HG03575 (cell line): ENCODE results near the gene SLC25A20.
"Not testable (repeated sequence)": the region's sequence is repeated elsewhere in the genome, so short reads cannot be mapped to it uniquely, and the experiment has no call there.

Experiments
- ATAC-seq: cut with Tn5 transposase; IDR thresholded peaks from one replicate; pipeline ENCODE4 v1.9.1; 2021; ENCODE audit not compliant: unreplicated experiment, insufficient number of reproducible peaks, low FRiP score; ENCODE audit errors: extremely low read depth

SLC25A20 gene

DNA sequence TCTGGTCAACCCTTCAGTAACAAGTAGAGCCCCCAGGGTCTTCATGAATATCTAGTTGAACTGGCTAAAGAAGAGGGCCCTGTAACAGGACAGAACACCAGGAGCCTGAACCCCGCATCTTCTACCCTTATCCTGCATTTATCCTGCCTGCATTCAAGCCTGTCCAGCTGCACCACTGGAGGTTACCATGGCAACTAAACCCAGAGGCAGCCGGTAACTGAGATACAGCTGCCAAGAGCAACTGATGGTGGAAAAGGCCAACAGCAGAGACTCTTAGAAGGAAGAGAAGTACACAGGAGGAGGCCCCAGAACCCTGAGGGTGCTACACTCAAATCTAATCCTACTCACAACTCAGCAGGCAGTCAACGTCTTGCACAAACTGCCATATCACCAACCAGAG, 47.3 kb downstream of the SLC25A20 start:
- ATAC-seq = no peak

DNA sequence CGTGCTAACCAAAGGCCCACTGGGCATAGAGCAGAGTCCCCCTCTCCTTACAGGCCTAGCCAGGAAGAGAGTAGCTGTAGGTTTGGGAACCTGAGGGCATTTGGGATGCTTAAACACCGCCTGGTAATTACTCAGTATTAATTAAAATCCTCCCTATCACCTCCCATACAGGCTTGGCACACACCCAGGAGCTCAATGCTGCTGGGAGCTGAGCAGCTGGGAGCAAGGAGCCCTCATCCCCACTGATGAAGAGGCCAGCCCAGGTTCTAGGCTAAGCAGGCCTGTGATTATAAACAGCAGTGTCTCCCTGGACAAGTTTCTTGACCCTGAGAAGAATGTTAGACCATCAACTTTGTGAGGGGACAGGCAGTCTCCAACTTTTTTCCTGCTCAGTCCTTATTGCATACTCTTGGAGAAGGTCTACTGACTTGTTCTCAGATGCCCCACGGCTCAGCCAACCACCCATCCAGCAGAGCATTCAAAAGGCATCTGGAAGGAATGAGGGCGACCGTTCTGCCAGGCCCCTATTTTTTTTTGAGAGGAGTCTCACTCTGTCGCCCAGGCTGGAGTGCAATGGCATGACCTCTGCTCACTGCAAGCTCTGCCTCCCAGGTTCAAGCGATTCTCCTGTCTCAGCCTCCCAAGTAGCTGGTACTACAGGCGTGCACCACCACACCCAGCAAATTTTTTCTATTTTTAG, 49.7 kb downstream of the SLC25A20 start:
- ATAC-seq = no peak

DNA sequence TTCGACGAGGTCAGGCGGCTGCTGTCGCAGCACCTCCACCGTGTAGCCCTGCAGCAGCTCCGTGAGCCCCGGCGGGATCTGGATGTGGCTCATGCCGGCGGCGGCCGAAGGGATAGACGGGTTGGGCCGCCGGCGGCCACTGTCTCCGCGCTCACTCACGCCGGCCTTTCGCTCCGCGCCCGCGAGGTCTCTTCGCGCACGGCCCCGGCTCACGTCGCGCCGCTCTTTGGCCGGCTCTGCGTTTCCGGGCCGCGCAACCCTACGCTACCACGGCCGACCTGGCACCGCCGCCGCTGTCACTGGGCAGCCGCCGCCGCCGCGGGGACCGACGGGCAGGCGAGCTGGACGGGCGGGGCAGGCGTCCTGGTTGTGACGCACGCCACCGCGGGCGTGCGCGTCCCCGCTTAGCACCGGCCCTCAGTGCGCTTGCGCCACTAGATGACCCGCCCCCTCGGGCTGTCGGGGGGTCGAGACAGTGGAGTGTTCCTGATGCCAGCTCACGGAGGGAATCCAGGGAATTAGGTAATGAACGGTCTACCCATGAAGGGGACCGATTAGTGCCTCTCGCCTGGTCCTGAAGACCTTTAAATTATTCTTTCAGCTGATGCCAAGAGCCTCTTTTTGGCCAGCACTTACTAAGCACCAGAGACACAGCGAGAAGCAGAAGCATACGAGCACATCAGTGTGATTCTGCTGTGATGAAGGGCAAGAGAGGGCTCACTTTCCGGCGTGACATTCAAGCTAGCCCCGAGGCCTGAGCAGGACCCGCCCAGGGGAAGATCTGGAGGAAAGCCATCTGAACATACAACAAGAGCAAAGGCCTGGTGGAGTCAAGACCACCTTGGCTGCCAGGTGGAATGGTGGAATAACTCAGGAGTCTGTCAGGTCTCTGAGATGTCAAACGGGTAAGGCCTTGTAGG, 50.9 kb downstream of the SLC25A20 start, which contains the start of gene PRKAR2A:
Gene PRKAR2A (minus strand): TSS at position 371 of the 920 bp plus-strand sequence. CDS start 278 bp downstream, at position 93.
- no peak for ATAC-seq

DNA sequence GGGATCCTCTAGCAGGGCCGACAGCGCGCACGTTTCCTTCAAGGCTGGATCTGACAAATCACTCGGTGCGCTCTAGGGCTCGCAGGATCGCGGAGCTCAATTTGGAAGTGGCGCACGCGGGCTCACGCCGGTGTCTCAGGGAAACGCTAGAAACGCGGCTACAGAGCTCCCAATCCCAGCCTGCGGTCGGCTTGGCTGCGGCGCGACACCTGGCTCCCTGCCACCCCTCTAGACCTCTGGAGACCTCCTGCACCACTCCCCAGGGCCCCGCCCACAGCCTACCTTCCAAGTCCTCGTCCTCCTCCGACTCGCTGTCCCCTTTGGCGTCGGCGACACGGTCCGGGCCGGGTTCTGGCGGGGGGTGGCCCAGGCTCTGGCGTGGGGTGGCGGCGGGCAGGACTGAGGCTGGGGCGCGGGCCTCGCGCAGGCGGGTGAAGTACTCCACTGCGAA, 51.6 kb downstream of the SLC25A20 start:
- no peak for ATAC-seq

DNA sequence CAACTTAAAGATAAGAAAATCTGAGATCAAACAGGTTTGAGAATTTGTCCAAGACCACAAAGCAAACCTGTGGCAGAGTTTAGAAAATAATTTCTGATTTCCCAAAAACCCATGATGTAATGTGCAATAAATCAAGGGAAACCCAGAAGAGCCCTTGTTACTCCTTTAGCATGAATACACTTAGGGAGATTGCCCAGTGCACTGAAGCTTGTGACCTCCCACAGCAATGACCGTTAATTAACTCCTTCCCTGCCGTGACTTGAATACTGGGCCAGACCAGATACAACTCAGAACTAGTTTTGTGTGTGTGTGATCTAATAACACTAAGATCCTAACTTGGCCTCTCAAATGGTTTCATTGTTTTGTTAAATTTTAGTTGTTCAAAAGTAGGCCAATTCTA, 53.5 kb downstream of the SLC25A20 start:
- ATAC-seq = no peak

DNA sequence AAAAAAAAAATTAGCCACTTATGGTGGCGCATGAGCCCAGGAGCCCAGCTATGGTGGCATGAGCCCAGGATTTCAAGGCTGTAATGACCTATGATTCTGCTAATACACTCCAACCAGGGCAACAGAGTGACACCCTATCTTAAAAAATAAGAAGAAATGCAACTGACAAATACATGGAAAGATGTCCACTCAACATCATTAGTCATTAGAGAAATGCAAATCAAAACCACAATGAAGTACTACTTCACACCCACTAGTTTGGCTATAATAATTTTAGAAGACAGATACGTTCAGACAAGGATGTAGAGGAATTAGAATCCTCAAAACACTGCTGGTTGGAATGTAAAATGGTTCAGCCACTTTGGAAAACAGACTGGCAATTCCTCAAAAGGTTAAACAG, 61.5 kb downstream of the SLC25A20 start:
- ATAC-seq = no peak

DNA sequence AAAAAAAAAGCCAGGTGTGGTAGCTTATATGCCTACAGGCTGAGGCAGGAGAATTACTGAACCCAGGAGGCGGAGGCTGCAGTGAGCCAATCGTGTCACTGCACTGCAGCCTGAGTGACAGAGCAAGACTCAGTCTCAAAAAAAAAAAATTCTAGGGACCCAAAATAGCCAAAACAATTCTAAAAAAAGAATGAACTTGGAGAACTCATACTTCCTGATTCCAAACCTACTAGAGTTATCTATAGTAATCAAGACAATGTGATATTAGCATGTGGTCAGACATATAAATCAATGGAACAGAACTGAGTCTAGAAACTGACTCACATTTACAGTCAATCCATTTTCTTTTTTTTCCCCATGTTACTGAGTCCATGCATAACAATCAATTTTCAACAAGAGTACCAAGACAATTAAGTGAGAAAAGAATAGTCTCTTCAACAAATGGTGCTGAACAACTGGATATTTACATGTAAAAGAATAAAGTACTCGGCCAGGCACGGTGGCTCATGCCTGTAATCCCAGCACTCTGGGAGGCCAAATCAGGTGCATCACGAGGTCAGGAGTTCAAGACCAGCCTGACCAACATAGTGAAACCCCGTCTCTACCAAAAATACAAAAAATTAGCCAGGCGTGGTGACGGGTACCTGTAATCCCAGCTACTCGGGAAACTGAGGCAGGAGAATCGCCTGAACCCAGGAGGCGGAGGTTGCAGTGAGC, 62.9 kb downstream of the SLC25A20 start:
- ATAC-seq = no peak

DNA sequence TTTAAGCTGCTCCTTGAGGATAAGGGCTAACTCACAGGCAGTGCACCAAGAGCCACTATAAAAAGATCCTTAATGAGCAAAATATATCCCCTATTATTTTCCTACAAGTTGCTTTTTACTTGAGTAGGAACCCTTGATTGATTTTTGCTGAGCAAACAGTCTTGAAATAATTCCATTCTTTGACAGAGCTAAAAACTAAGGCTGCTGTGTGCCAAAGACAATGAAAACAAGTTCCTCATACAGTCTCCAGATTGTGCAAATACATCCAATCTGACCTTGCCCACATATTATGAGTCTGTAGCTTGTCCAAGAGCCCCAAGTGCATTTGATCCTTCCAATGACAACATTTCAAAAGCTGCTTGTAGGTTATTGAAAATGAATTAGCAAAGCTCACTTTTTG, 66.0 kb downstream of the SLC25A20 start:
- ATAC-seq = no peak

DNA sequence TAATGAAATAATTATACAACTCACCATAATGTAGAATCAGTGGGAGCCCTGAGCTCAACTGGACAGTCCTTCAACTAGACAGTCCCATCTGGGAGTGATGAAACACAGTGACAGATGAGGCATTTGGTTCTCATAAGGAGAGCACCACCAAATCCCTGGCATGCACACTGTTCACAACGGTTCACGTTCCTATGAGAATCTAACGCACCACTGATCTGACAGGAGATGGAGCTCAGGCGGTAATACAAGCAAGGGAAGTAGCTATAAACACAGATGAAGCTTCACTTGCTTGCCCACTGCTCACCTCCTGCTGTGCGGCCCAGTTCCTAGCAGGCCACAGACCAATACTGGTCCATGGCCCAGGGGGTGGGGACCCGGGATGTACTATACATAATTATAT, 68.0 kb downstream of the SLC25A20 start:
- ATAC-seq = no peak

DNA sequence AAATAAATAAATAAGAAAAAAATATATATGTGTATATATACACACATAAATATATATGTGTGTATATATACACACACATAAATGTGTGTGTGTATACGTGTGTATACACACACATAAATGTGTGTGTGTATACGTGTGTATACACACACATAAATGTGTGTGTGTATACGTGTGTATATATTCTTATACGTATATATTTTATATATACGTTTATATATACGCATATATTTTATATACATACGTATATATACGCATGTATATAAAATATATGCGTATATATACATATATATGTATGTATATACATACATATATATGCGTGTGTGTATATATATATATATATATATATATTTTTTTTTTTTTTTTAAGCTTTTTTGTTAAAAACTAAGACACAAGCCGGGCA, 69.2 kb downstream of the SLC25A20 start:
- ATAC-seq = not testable (repeated sequence)

DNA sequence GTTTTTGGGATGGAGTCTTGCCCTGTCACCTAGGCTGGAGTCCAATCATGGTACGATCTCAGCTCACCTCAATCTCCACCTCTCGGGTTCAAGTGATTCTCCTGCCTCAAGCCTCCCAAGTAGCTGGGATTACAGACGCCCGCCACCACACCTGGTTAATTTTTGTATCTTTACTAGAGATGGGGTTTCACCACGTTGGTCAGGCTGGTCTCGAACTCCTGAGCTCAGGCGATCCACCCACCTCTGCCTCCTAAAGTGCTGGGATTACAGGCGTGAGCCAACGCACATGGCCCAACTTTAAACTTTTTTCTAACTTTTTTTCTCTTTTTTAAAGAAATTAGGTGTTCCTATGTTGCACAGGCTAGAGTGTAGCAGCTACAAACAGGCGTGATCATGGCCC, 70.8 kb downstream of the SLC25A20 start:
- not testable (repeated sequence) for ATAC-seq

DNA sequence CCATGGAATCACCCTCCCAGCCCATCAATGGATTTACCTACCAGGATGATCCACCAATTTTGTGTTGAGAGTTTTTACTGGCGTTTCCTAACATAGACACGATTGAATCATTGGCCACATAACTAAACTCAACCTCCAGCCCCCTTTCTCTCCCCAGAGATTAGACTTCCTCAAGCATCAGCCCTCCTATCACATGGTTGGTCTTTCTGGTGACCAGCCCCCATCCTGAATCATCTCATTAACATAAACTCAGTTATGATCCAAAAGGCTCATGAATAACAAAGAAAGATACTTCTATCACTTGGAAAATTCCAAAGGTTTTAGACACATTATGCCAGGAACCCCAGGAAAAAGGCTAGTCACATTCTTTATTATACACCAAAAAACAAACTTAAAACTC, 72.2 kb downstream of the SLC25A20 start:
- no peak for ATAC-seq

DNA sequence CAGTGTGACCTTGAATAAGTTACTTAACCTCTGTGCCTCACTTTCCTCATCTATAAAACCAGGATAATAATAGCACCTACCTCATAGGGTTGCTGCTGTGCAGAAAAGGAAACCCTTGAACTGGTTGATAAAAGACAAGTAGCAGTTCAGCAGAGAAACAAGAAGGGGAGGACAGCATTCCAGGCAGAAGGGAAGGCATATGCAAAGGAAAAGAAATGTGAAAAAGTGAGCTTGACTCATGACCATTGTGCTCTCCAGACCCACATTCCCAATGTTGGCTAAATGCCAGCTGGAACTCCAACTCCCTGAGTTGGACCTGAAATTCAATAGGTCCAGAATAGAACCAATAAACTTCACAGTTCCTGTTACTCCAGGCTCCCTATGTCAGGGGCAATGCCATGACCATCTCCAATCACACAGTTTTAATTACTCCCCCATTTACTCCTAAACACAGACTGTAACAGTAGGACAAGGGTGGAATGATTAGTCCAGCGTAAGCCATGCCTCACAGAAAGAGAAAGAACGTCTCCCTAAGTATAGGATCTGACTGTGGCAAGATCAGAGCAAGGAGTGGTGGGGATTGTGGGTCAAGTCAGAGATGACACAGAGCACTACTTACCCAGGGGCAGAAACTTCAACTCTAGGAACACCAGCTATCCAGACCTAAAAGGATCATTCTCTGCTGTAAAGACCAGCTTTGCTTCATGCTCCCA, 77.9 kb downstream of the SLC25A20 start:
- no peak for ATAC-seq

DNA sequence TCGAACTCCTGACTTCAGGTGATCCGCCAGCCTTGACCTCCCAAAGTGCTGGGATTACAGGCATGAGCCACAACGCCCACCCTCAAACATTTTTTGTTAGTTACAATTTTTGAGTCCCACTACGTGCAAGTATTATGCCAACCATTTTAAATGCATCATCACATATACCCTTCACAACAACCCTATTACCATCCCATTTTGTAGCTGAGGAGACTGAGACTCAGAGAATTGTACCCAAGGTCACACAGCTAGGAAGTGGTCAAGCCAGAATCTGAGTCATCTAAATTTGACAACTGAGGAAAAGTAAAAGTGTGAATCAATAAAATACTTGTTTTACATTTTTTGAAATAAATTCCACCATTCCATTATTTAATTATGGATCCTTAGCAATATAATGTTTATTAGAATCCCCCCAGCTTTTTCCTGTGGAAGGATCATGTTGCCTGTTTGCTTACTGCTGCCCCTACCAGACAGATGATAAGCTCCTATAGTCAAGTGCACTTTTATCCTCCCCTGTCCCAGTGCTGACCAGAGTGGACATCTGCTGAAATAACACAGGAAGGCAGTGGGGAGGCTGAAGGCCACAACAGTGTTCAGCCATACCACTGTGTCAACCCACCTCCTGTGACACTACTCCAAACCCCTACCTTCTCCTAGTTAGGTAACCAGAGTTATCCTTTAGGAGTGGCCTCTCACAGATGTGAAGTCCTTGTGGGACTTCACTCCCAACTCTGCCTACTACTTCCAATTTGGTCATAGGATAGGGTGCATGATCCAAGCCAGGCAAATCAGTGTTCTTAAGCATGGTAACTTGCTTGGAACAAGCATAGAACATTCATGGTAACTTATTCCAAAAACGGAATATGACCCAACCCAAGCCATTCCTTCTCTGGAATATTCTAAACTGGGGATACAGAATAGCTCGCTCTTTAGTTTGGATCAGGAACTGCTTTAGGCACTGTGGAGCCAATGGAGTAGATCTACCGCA, 79.2 kb downstream of the SLC25A20 start:
- no peak for ATAC-seq

DNA sequence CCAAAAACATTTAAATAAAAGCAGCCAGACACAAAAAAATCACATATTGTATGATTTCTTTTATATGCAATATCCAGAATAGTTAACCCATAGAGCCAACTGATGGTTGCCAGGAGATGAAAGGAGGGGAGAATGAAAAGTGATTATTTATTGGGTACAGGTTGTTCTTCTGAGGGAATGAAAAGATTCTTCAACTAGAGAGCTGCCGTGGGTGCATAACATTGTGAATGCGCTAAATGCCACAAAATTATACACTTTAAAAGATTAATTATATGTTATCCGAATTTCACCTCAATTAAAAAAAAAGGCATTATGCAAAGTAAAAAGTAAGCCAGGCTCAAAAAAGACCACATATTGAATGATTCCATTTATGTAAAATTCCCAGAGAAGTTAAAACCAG, 87.2 kb downstream of the SLC25A20 start:
- no peak for ATAC-seq
